GM19238 (cell line): Measurements from ENCODE around the gene PSMD5.

ENCODE experiments used
- DNase-seq: peaks from one replicate; pipeline ENCODE4 v3.0.0; 2011; ENCODE audit warnings: low spot score; ENCODE audit not compliant: insufficient read length

Gene PSMD5

GRCh38 chr9:120842685-120843485, at the start of gene PSMD5:
PSMD5 (minus strand) TSS chr9:120842922; CDS start chr9:120842909, 13 bp downstream.
- DNase-seq = peak; percentile 96

- DNase-seq = no peak
These were observed 49.4 kb upstream of the PSMD5 start for GRCh38 chr9:120891884-120892747.

- DNase-seq = no peak
These were observed 48.6 kb upstream of the PSMD5 start for GRCh38 chr9:120891245-120891883.

DNA sequence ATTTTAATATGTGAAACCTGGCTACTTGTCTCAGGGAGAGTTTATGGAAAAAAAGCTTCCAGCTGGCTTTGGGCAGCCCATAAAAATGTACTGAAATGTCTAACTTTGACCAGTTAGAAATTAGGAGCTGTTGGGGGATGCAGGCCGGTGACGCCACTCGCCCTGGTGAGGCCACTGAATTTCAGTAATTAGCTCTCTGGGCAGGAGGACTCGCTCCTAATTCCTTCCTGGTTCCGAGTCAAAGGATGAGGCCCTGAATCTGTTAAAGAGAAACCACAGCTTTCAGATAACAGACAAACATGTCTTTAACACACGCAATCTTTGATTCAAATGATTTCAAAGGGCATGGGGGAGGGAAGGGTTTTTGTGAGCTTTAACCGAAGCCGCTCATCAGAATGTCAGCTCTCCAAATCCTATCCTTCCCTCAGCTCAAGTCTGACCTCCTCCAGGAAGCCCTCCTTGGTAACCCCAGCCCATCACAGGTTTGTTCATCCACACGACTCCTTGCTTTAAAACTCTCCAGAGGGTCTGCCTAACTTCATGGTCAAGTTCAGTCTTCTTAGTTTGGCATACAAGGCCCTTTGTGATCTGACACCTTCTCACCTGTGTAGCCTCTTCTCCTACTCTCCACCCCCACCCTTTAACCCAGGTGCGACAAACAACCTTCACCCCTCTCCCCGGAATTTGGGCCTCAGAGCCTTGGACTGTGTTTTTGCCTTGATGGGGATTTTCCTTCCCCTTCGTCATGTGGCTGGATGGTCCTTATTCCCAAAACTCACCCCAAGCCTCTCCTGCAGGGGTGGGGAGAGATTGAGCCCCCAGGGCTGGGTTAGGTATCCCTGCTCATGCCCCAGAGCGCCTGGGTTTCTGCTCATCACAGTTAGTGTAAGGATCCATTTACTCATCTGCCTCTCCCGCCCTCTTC, 47.9 kb upstream of the PSMD5 start:
- no peak for DNase-seq

GRCh38 chr9:120889606-120890271, 47.0 kb upstream of the PSMD5 start:
- no peak for DNase-seq

- no peak for DNase-seq
These were observed 45.9 kb upstream of the PSMD5 start for GRCh38 chr9:120888626-120889025.

DNA sequence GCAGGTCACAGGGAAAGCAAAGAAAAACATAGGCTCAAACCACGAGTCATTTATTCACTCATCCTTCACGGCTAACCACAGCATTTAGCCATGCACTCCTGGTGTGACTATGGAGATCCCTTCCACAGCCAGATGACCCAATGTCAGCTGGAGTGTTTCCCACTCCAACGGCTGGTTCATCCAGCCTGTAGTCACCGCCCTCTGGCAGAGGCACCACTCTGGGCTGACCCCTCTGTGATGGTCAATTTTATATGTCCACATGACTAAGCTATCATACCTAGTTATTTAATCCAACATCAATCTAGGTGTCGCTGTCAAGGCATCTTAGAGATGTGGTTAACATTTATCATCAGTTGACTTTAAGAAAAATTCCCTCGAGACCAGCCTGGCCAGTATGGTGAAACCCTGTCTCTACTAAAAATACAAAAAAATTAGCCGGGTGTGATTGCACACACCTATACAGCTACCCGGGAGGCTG, 43.8 kb upstream of the PSMD5 start:
- DNase-seq = no peak

DNA sequence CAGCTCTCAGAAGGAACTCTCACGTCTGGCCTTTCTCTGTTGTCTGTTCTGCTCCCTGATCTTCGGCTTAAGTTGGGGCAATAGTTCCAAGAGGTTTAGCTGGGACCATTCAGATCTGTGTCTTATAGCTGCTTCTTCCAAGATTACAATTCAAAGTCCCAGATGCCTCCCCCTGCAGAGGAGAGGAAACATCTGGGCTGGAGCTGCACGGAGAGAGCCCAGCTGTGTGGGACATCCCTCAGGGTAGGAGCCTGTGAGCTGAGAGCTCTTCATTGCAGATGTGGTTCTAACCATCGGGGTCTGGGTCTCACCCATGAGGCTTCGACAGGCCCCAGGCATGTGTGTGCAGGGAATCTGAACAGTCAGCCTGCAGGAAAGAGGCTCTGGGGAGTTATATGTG, 43.2 kb upstream of the PSMD5 start:
- no peak for DNase-seq

GRCh38 chr9:120885457-120885856, 42.7 kb upstream of the PSMD5 start:
- no peak for DNase-seq

DNA sequence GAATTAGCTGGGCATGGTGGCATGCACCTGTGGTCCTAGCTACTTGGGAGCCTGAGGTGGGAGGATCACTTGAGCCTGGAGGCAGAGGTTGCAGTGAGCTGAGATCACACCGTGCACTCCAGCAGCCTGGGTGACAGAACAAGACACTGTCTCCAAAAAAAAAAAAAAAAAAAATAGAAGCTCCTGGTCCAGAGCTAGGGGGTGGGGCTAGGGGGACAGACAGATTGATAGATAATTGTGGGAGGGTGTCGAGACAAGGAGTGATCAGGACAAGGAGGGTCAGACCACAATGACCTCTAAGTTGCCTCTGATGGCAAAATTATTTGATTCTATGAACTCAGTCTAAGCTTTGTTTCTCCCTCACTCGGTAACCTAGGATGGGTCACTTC, 40.9 kb upstream of the PSMD5 start:
- no peak for DNase-seq

GRCh38 chr9:120882935-120883607, 40.3 kb upstream of the PSMD5 start:
- DNase-seq = no peak

DNA sequence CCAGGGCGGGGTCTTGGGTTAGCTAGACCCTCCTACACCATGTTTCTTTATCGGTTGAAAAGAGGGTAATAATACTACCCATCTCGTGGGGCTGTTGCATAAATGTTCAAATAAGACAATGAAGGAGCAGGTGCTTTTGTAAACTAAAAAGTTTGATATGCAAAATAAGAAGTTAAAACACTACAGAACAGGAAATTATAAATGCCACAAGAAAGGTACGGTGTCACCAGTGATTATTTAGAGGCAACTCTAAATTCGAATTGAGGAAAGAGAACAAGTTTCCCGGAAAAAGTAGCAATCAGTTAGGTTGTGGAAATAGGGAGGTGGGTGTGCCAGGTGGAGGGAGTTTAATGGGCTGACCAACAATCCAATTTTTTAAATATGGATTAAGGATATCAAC, 36.7 kb upstream of the PSMD5 start:
- DNase-seq = no peak

DNA sequence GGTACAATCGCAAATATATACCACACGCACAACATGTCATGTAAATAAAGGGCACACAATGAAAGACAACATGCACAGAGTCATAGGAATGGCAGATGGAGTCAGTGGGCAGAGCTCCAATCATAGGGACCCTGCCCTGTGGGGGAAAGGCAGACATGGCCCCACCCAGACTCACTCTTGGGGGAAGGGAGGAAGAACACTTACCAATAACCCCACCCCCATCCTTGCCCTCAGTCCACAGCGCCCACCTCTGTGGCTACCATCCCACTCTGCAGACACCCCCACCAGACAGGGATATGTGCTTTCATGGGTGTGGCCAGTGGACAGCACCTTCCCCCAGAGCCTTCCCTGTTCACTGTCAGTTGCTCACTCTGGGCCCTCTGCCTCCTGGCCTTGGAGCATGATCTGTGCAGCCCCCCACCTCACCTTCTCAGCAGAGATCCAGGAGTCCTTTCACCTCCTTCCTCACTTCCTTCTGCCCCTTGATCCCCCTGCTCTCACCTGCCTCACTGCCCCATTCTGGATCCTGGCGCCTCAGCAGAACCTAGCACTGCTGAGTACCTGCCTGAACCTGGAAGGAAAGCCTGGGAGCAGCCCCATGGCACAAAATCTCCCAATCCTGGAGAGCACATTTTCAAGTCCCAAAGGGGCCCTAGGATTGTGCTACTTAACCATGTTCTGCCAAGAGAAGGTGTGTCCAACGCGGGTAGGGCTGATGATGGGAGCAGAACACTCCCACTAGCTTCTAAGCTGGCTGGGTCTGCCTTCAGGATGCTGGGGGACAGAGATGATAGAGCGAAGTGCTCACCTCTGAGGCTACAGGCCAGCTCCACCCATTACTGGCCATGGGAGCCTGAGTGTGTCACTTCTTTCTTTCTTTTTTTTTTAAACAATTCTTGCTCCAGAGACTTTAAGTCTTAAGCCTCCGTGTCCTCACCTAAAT, 35.7 kb upstream of the PSMD5 start:
- DNase-seq = no peak

GRCh38 chr9:120877276-120878034, 34.7 kb upstream of the PSMD5 start:
- peak; percentile 81 for DNase-seq

DNA sequence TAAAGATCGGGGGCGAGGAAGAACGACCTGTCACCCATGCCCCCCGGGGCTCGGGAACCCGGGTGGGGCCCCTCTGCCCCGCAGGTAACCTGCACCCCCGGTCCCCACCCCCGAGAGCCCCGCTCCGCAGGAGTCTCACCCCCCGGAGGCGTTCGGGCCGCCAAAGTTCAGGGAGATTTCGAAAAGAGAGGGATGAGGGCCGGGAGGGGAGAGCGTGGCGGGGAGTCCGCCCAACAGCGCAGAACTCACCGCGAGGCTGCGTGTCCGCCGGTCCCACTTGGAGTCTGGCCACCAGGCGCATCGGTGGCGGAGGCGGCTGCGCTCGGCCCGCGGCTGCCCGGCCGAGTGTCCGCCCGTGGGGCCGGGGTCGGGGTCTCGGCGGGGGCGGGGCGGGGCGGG, 34.1 kb upstream of the PSMD5 start, which contains the start of gene PHF19:
Gene PHF19, minus strand, starts transcription at position 347 of the 399 bp plus-strand sequence. CDS start 2,447 bp downstream, outside the sequence.
- DNase-seq = peak; percentile 63

- DNase-seq = peak; percentile 91
These were observed 33.5 kb upstream of the PSMD5 start for GRCh38 chr9:120875954-120876841.

DNA sequence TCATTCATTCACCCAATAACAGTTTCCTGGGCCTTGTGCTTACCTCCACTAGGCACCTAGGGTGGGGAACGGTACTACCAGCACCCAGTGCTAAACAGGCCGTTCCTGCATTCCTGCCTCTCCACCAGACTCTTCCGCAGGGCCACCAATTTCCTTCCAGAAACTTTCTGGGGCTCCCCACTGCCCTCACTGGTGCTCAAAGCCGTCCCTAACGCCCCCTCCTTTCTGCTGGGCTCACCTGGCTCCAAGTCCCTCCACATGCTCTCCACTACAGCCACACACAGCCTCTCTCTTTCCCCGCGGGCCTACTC, 32.9 kb upstream of the PSMD5 start:
- no peak for DNase-seq
